K562 (cell line): ENCODE data around the gene WDR18. TPM values are rescaled to one million over a fixed set of nuclear protein-coding genes. Genes with fewer than 3 reads are reported as not detected.

Experiments used
- CBFA2T3 ChIP-seq: fragments of 450-650 bp; IDR thresholded peaks from 2 replicates; pipeline ENCODE4 v1.6.1; 2017
- CGGBP1 ChIP-seq: fragments of 250-450 bp; sonication (Bioruptor Pico); IDR thresholded peaks from 2 replicates; pipeline ENCODE4 v1.9.0; 2021; ENCODE audit warnings: mild to moderate bottlenecking
- E2F5 ChIP-seq: sonication (generic); formaldehyde crosslinking; IDR thresholded peaks from 2 replicates; pipeline ENCODE4 v1.8.0; 2022; ENCODE audit warnings: mild to moderate bottlenecking, missing genetic modification reagents
- RBM14 ChIP-seq: fragments of 200-400 bp; formaldehyde crosslinking; IDR thresholded peaks from 2 replicates; pipeline ENCODE4 v1.6.1; 2018; ENCODE audit warnings: low read depth, mild to moderate bottlenecking, low read length, moderate library complexity, borderline replicate concordance; ENCODE audit not compliant: insufficient read depth
- UBTF ChIP-seq, 2 experiments: IDR thresholded peaks; 2 replicates each; pipeline ENCODE4 v1.6.1; 2012; ENCODE audit warnings: improper control_type of control experiment in 2 of 2, low read depth in 2 of 2, low read length in 2 of 2, borderline replicate concordance in 1 of 2
- USF2 ChIP-seq: sonication (generic); formaldehyde crosslinking; IDR thresholded peaks from 2 replicates; pipeline ENCODE4 v1.5.0; 2020; ENCODE audit warnings: missing genetic modification reagents
- ZBTB33 ChIP-seq: sonication (generic); formaldehyde crosslinking; IDR thresholded peaks from 2 replicates; pipeline ENCODE4 v1.8.1; 2023; ENCODE audit warnings: mild to moderate bottlenecking, missing genetic modification reagents
- ZBTB7A ChIP-seq: IDR thresholded peaks from 2 replicates; pipeline ENCODE4 v1.6.1; 2011; ENCODE audit warnings: low read depth, mild to moderate bottlenecking, low read length, moderate library complexity, borderline replicate concordance; ENCODE audit not compliant: control insufficient read depth
- ZNF184 ChIP-seq: sonication (generic); formaldehyde crosslinking; IDR thresholded peaks from 2 replicates; pipeline ENCODE4 v1.5.0; 2020; ENCODE audit warnings: missing genetic modification reagents
- ZNF699 ChIP-seq: fragments of 250-450 bp; sonication (Bioruptor Pico); IDR thresholded peaks from 2 replicates; pipeline ENCODE4 v1.8.0; 2021; ENCODE audit warnings: mild to moderate bottlenecking, moderate library complexity; ENCODE audit not compliant: insufficient replicate concordance
- ZNF766 ChIP-seq: fragments of 200-800 bp; sonication (Bioruptor generic); conservative IDR thresholded peaks from 2 replicates; pipeline ENCODE4 v1.6.1; 2016; ENCODE audit warnings: missing genetic modification characterization, missing compliant biosample characterization
- polyA plus RNA-seq, 8 experiments: library from polyadenylated mRNA; depleted of rRNA in 4 of 8; stranded (reverse) in 5 of 8; unstranded in 3 of 8; fragments of >200 nt; fragmentation: Nextera tagmentation in 2 of 8; fragmentation: Illumina TruSeq in 1 of 8; extraction: Ambion mirVana in 2 of 8; extraction: Trizol in 1 of 8; gene quantifications; 2 replicates each; pipeline versions ENCODE4 v1.2.1 to v1.2.3, GENCODE V29; 2011 to 2014; ENCODE audit warnings: inconsistent platforms in 1 of 8, missing spikeins in 1 of 8
- total RNA-seq, 7 experiments: library from RNA; depleted of rRNA in 6 of 7; stranded (reverse); fragments of >200 nt in 6 of 7; fragmentation: Illumina TruSeq in 2 of 7; extraction: Trizol in 2 of 7; gene quantifications; 2 replicates each; pipeline versions ENCODE4 v1.2.1 to v1.2.3, GENCODE V29; 2011 to 2021; ENCODE audit warnings: low replicate concordance in 1 of 7
- TF ChIP-seq, protein P1 (sequence below): sonication (generic); formaldehyde crosslinking; IDR thresholded peaks from 2 replicates; pipeline ENCODE4 v1.8.1; 2023; ENCODE audit warnings: mild to moderate bottlenecking, missing genetic modification reagents
- TF ChIP-seq, protein P2 (sequence below): sonication (generic); formaldehyde crosslinking; IDR thresholded peaks from 2 replicates; pipeline ENCODE4 v1.8.0; 2023; ENCODE audit warnings: mild to moderate bottlenecking, missing genetic modification reagents
- TF ChIP-seq, protein P3 (sequence below): fragments of 450-650 bp; formaldehyde crosslinking; IDR thresholded peaks from 2 replicates; pipeline ENCODE4 v1.4.0; 2020; ENCODE audit warnings: mild to moderate bottlenecking, moderate library complexity

WDR18 gene
- total and polyA plus RNA-seq, 9 of the 15 experiments (the other 6 are each of a cell fraction or from before 2014, with no cell fraction given), result 0.65 to 181 (median 30.1) TPM

DNA sequence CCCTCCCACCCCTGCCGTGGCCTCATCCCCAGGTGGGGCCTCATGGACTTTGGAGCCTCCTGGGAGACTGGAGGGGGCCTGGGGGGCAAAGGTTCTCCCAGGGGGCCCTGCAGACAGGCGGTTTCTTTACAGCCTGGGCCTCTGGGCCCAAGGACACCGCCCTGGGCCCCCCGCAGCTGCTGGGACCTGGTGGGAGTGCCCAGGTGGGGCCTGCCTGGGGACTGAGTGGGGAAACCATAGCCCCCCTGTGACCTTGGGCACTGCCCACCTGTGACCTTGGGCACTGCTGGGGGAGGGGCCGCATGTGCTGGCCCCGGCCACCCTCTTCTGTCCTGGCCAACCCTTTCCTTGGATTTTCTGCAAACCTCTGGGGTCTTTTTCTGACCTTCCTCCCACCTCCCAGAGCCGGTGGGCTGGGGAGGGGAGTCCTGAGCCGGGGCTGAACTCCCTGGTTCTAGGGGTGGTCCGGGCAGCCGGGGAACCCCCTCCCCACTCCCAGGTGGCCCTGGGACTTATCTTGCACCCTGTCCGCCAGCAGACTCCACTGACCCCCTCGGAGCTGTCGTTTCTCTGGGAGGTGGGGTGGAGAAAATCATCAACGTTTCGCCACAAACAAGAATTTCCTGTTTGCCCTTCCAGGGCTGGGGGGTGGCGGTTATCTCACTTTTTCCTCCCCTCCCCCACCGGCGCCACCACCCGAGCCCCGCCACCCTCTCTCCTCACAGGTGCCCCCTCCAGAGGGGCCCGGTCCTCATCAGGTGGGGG is 31.3 kb upstream of the WDR18 start (continued):
- TF ChIP-seq ZBTB7A, result peak; percentile 74
- TF ChIP-seq, protein P1, sequence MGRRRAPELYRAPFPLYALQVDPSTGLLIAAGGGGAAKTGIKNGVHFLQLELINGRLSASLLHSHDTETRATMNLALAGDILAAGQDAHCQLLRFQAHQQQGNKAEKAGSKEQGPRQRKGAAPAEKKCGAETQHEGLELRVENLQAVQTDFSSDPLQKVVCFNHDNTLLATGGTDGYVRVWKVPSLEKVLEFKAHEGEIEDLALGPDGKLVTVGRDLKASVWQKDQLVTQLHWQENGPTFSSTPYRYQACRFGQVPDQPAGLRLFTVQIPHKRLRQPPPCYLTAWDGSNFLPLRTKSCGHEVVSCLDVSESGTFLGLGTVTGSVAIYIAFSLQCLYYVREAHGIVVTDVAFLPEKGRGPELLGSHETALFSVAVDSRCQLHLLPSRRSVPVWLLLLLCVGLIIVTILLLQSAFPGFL, result no peak
- TF ChIP-seq RBM14, result no peak
- no peak for TF ChIP-seq ZBTB33 (CRISPR knock-in tag)
- TF ChIP-seq, protein P2, sequence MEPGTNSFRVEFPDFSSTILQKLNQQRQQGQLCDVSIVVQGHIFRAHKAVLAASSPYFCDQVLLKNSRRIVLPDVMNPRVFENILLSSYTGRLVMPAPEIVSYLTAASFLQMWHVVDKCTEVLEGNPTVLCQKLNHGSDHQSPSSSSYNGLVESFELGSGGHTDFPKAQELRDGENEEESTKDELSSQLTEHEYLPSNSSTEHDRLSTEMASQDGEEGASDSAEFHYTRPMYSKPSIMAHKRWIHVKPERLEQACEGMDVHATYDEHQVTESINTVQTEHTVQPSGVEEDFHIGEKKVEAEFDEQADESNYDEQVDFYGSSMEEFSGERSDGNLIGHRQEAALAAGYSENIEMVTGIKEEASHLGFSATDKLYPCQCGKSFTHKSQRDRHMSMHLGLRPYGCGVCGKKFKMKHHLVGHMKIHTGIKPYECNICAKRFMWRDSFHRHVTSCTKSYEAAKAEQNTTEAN (CRISPR knock-in tag), result no peak
- TF ChIP-seq E2F5 (CRISPR knock-in tag), result no peak
- TF ChIP-seq UBTF (IDR thresholded peaks at IDR 0.05; ENCODE audit: borderline replicate concordance in 1 of 2, low read depth in 2 of 2, low read length in 2 of 2), result no peak
- TF ChIP-seq, protein P3, sequence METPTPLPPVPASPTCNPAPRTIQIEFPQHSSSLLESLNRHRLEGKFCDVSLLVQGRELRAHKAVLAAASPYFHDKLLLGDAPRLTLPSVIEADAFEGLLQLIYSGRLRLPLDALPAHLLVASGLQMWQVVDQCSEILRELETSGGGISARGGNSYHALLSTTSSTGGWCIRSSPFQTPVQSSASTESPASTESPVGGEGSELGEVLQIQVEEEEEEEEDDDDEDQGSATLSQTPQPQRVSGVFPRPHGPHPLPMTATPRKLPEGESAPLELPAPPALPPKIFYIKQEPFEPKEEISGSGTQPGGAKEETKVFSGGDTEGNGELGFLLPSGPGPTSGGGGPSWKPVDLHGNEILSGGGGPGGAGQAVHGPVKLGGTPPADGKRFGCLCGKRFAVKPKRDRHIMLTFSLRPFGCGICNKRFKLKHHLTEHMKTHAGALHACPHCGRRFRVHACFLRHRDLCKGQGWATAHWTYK (CRISPR knock-in tag), result 0 out of 2 replicates have a peak, but pooled peaks have one; percentile 58
- TF ChIP-seq ZNF699 (CRISPR knock-in tag), result no peak
- TF ChIP-seq ZNF184 (CRISPR knock-in tag), result no peak
- TF ChIP-seq CGGBP1, result no peak
- 0 out of 2 replicates have a peak, but pooled peaks have one; percentile 44 for TF ChIP-seq ZNF766 (CRISPR knock-in tag)
- no peak for TF ChIP-seq USF2 (CRISPR knock-in tag)
- TF ChIP-seq CBFA2T3, result peak; percentile 25; the same call in 1 of the 2 replicates
